HepG2 (cell line): Measurements from ENCODE around the gene GRAP. TPM values are rescaled to one million over a fixed set of nuclear protein-coding genes. Genes with fewer than 3 reads are reported as not detected.

Source experiments
- BHLHE40 ChIP-seq: IDR thresholded peaks from 2 replicates; pipeline ENCODE4 v1.6.1; 2011; ENCODE audit warnings: low read length, improper control_type of control experiment
- CEBPG ChIP-seq: IDR thresholded peaks from 2 replicates; pipeline ENCODE4 v1.6.1; 2016
- EEA1 ChIP-seq: sonication (generic); formaldehyde crosslinking; IDR thresholded peaks from 2 replicates; pipeline ENCODE4 v1.5.1; 2020; ENCODE audit warnings: mild to moderate bottlenecking, missing genetic modification reagents, borderline replicate concordance
- EED ChIP-seq: sonication (generic); formaldehyde crosslinking; IDR thresholded peaks from 2 replicates; pipeline ENCODE4 v1.5.0; 2020; ENCODE audit warnings: mild to moderate bottlenecking, missing genetic modification reagents
- ETV5 ChIP-seq: IDR thresholded peaks from 2 replicates; pipeline ENCODE4 v1.6.1; 2018; ENCODE audit warnings: missing biosample characterization, missing genetic modification reagents, inconsistent platforms, borderline replicate concordance
- FOSL2 ChIP-seq: sonication (generic); formaldehyde crosslinking; IDR thresholded peaks from 2 replicates; pipeline ENCODE4 v1.4.0; 2020; ENCODE audit warnings: missing genetic modification reagents
- GABPB1 ChIP-seq: IDR thresholded peaks from 2 replicates; pipeline ENCODE4 v1.6.1; 2016; ENCODE audit warnings: mild to moderate bottlenecking, missing genetic modification reagents, moderate library complexity, missing compliant biosample characterization
- HNF4A ChIP-seq: sonication (generic); formaldehyde crosslinking; IDR thresholded peaks from 2 replicates; pipeline ENCODE4 v1.4.0; 2020; ENCODE audit warnings: missing genetic modification reagents
- KDM5A ChIP-seq: fragments of 200-600 bp; sonication (generic); IDR thresholded peaks from 2 replicates; pipeline ENCODE4 v1.7.0; 2018; ENCODE audit warnings: antibody characterized with exemption, mild to moderate bottlenecking, low read length, borderline replicate concordance
- KLF16 ChIP-seq, 2 experiments: sonication (generic) in 1 of 2; formaldehyde crosslinking in 1 of 2; IDR thresholded peaks; 2 replicates each; pipeline versions ENCODE4 v1.6.1 to v1.8.0; 2016 to 2023; ENCODE audit warnings: missing genetic modification reagents in 2 of 2, missing compliant biosample characterization in 1 of 2
- MED13 ChIP-seq: sonication (generic); formaldehyde crosslinking; IDR thresholded peaks from 2 replicates; pipeline ENCODE4 v1.5.0; 2020; ENCODE audit warnings: missing genetic modification reagents
- MZF1 ChIP-seq: sonication (generic); formaldehyde crosslinking; IDR thresholded peaks from 2 replicates; pipeline ENCODE4 v1.8.1; 2023; ENCODE audit warnings: mild to moderate bottlenecking, missing genetic modification reagents, borderline replicate concordance
- SAP130 ChIP-seq: IDR thresholded peaks from 2 replicates; pipeline ENCODE4 v1.6.1; 2016; ENCODE audit warnings: low read depth
- SATB2 ChIP-seq: sonication (generic); formaldehyde crosslinking; IDR thresholded peaks from 2 replicates; pipeline ENCODE4 v1.5.0; 2020; ENCODE audit warnings: missing genetic modification reagents
- SPEN ChIP-seq: sonication (generic); formaldehyde crosslinking; IDR thresholded peaks from 2 replicates; pipeline ENCODE4 v1.5.1; 2020; ENCODE audit warnings: low read depth, mild to moderate bottlenecking, missing genetic modification reagents
- ZBTB20 ChIP-seq: sonication (generic); formaldehyde crosslinking; IDR thresholded peaks from 2 replicates; pipeline ENCODE4 v1.8.1; 2023; ENCODE audit warnings: missing genetic modification reagents, low read depth, mild to moderate bottlenecking, borderline replicate concordance
- ZFYVE20 ChIP-seq: sonication (generic); formaldehyde crosslinking; IDR thresholded peaks from 2 replicates; pipeline ENCODE4 v1.8.0; 2023; ENCODE audit warnings: low read depth, mild to moderate bottlenecking, moderate library complexity, missing genetic modification reagents, borderline replicate concordance
- ZNF207 ChIP-seq: fragments of 450-650 bp; IDR thresholded peaks from 2 replicates; pipeline ENCODE4 v1.6.1; 2016; ENCODE audit warnings: antibody characterized with exemption, borderline replicate concordance
- ZNF292 ChIP-seq: sonication (generic); formaldehyde crosslinking; IDR thresholded peaks from 2 replicates; pipeline ENCODE4 v1.8.1; 2022; ENCODE audit warnings: mild to moderate bottlenecking, low read depth, missing genetic modification reagents, borderline replicate concordance
- ZNF510 ChIP-seq: sonication (generic); formaldehyde crosslinking; IDR thresholded peaks from 2 replicates; pipeline ENCODE4 v1.4.0; 2020; ENCODE audit warnings: low read depth, mild to moderate bottlenecking, missing genetic modification reagents
- polyA plus RNA-seq, 8 experiments: library from polyadenylated mRNA; depleted of rRNA in 3 of 8; stranded (reverse) in 7 of 8; unstranded in 1 of 8; fragments of >200 nt; fragmentation: Illumina TruSeq in 4 of 8; extraction: Trizol in 4 of 8; gene quantifications; 2 replicates each; pipeline versions ENCODE4 v1.2.1 to v1.2.3, GENCODE V29; 2011 to 2016; ENCODE audit warnings: low read depth in 4 of 8, missing spikeins in 1 of 8, mixed read lengths in 1 of 8; ENCODE audit not compliant: insufficient read depth in 1 of 8
- total RNA-seq, 5 experiments: library from RNA; depleted of rRNA; stranded (reverse); fragments of >200 nt; fragmentation: Illumina TruSeq; extraction: Trizol; gene quantifications; 2 replicates each; pipeline ENCODE4 v1.2.3, GENCODE V29; 2016; ENCODE audit warnings: low read depth in 1 of 5
- TF ChIP-seq, protein P1 (sequence below): IDR thresholded peaks from 2 replicates; pipeline ENCODE4 v1.6.1; 2016; ENCODE audit warnings: missing compliant biosample characterization, missing genetic modification reagents, borderline replicate concordance
- TF ChIP-seq, protein P2 (sequence below): sonication (generic); formaldehyde crosslinking; IDR thresholded peaks from 2 replicates; pipeline ENCODE4 v1.8.1; 2023; ENCODE audit warnings: mild to moderate bottlenecking, missing genetic modification reagents
- TF ChIP-seq, protein P3 (sequence below): sonication (generic); formaldehyde crosslinking; IDR thresholded peaks from 2 replicates; pipeline ENCODE4 v1.5.0; 2020; ENCODE audit warnings: missing genetic modification reagents
- TF ChIP-seq, protein P4 (sequence below): sonication (generic); formaldehyde crosslinking; IDR thresholded peaks from 2 replicates; pipeline ENCODE4 v1.4.0; 2020; ENCODE audit warnings: missing genetic modification reagents, mild to moderate bottlenecking, borderline replicate concordance
- TF ChIP-seq, protein P5 (sequence below): sonication (generic); formaldehyde crosslinking; IDR thresholded peaks from 2 replicates; pipeline ENCODE4 v1.8.0; 2022; ENCODE audit warnings: missing genetic modification reagents, low read depth, mild to moderate bottlenecking, borderline replicate concordance

Gene GRAP
- total and polyA plus RNA-seq, 2 of the 13 experiments (the other 11 are each of a cell fraction or from before 2014, with no cell fraction given): 0.77 to 1.7 TPM

DNA sequence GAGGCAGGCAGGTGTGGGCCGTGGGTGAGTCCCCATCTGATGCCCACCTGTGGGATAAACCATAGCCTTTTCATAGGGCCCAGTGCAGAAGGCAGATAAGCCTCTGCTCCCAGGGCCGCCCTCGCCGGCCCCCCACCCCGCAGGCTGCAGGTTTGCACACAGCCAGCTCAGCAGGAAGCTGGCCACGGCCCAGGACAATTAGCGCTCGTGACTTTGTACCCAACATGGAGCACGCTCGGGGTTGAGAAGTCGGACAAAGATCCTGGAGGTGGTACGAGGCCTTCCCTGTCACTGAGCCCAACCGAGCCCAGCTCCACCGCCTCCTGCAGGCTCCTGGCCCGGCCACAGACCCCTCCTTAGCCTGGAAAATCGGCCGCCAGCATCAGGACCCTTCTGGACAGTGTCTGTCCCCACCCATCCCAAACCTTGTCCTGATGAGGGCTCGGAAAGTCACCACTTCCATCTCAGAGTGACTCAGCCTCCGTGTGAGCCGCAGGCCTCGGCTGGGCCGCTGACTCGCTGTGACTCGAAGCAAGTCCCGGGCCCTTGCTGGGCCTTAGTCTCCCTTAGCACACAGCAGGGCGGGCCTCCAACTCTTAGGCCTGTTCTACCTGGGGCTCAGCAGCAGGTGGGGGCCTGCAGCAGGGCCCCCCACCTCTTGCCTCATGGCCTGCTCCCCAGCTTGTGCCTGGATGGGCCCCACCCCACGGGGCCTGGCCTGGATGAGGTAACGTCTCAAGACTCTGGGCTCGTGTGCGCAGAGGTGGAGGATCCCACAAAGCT is 64.9 kb downstream of the GRAP start (continued):
- 0 out of 2 replicates have a peak, but pooled peaks have one; percentile 53 for TF ChIP-seq ZNF510 (CRISPR knock-in tag)
- TF ChIP-seq ZBTB20: peak; percentile 84; the same call in 1 of the 2 replicates
- TF ChIP-seq, protein P1, sequence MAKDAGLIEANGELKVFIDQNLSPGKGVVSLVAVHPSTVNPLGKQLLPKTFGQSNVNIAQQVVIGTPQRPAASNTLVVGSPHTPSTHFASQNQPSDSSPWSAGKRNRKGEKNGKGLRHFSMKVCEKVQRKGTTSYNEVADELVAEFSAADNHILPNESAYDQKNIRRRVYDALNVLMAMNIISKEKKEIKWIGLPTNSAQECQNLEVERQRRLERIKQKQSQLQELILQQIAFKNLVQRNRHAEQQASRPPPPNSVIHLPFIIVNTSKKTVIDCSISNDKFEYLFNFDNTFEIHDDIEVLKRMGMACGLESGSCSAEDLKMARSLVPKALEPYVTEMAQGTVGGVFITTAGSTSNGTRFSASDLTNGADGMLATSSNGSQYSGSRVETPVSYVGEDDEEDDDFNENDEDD (CRISPR knock-in tag): peak; percentile 59; the same call in 1 of the 2 replicates
- no peak for TF ChIP-seq SATB2
- TF ChIP-seq ZFYVE20 (CRISPR knock-in tag): no peak
- peak; percentile 77 for TF ChIP-seq SAP130
- TF ChIP-seq, protein P2, sequence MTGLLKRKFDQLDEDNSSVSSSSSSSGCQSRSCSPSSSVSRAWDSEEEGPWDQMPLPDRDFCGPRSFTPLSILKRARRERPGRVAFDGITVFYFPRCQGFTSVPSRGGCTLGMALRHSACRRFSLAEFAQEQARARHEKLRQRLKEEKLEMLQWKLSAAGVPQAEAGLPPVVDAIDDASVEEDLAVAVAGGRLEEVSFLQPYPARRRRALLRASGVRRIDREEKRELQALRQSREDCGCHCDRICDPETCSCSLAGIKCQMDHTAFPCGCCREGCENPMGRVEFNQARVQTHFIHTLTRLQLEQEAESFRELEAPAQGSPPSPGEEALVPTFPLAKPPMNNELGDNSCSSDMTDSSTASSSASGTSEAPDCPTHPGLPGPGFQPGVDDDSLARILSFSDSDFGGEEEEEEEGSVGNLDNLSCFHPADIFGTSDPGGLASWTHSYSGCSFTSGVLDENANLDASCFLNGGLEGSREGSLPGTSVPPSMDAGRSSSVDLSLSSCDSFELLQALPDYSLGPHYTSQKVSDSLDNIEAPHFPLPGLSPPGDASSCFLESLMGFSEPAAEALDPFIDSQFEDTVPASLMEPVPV (CRISPR knock-in tag): peak; percentile 59; the same call in 1 of the 2 replicates
- TF ChIP-seq, protein P3, sequence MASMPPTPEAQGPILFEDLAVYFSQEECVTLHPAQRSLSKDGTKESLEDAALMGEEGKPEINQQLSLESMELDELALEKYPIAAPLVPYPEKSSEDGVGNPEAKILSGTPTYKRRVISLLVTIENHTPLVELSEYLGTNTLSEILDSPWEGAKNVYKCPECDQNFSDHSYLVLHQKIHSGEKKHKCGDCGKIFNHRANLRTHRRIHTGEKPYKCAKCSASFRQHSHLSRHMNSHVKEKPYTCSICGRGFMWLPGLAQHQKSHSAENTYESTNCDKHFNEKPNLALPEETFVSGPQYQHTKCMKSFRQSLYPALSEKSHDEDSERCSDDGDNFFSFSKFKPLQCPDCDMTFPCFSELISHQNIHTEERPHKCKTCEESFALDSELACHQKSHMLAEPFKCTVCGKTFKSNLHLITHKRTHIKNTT: no peak
- TF ChIP-seq, protein P4, sequence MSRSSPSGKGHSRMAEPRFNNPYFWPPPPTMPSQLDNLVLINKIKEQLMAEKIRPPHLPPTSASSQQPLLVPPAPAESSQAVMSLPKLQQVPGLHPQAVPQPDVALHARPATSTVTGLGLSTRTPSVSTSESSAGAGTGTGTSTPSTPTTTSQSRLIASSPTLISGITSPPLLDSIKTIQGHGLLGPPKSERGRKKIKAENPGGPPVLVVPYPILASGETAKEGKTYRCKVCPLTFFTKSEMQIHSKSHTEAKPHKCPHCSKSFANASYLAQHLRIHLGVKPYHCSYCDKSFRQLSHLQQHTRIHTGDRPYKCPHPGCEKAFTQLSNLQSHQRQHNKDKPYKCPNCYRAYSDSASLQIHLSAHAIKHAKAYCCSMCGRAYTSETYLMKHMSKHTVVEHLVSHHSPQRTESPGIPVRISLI (CRISPR knock-in tag): no peak; the same call in 1 of the 2 replicates
- TF ChIP-seq FOSL2 (CRISPR knock-in tag): peak; percentile 72
- no peak for TF ChIP-seq EEA1 (CRISPR knock-in tag)
- TF ChIP-seq, protein P5, sequence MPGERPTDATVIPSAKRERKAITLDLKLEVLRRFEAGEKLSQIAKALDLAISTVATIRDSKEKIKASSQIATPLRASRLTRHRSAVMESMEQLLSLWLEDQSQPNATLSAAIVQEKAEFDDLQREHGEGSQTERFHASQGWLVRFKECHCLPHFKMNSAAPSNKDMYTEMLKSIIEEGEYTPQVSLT (CRISPR knock-in tag): no peak
- TF ChIP-seq KDM5A: no peak
- TF ChIP-seq GABPB1: peak; percentile 66
- no peak for TF ChIP-seq KLF16 (CRISPR knock-in tag; IDR thresholded peaks at IDR 0.05)
- TF ChIP-seq BHLHE40: peak; percentile 74
- peak; percentile 87 for TF ChIP-seq HNF4A (CRISPR knock-in tag)
- peak; percentile 46; the same call in 1 of the 2 replicates for TF ChIP-seq SPEN
- no peak for TF ChIP-seq MZF1 (CRISPR knock-in tag)
- TF ChIP-seq ZNF292 (CRISPR knock-in tag): no peak; the same call in 1 of the 2 replicates
- TF ChIP-seq EED (CRISPR knock-in tag): no peak
- TF ChIP-seq ZNF207: no peak
- TF ChIP-seq ETV5 (CRISPR knock-in tag): peak; percentile 93
- TF ChIP-seq MED13 (CRISPR knock-in tag): no peak
- TF ChIP-seq CEBPG (CRISPR knock-in tag): peak; percentile 20; the same call in 1 of the 2 replicates
